H54 (cell line): ENCODE results near the gene NUP85.

Experiments used
- DNase-seq: peaks from one replicate; pipeline ENCODE4 v3.0.0; 2011; ENCODE audit warnings: low spot score, mixed read lengths; ENCODE audit not compliant: insufficient read length
- FAIRE-seq: peaks from 3 replicates; lab custom pipeline; 2011; peaks lifted over from hg19 to GRCh38; lab: Jason Lieb, UNC
- POLR2A ChIP-seq: IDR thresholded peaks from 2 replicates; pipeline ENCODE4 v1.6.1; 2011; ENCODE audit warnings: low read depth, mild to moderate bottlenecking, low read length

NUP85 gene

GRCh38 chr17:75261336-75262111 is 56.0 kb downstream of the NUP85 start, which contains the start of the genes GGA3 and MRPS7:
Gene GGA3, minus strand, starts transcription at chr17:75261606. Its CDS starts 19 bp downstream, at chr17:75261587.
Gene MRPS7, plus strand, starts transcription at chr17:75261879. Its CDS starts 22 bp downstream, at chr17:75261901.
- TF ChIP-seq POLR2A = peak; percentile 87
- DNase-seq (peak; percentile 96), FAIRE-seq (no peak)

GRCh38 chr17:75262112-75262606 is 56.7 kb downstream of the NUP85 start:
- no peak for FAIRE-seq
- DNase-seq = no peak
- no peak for TF ChIP-seq POLR2A

DNA sequence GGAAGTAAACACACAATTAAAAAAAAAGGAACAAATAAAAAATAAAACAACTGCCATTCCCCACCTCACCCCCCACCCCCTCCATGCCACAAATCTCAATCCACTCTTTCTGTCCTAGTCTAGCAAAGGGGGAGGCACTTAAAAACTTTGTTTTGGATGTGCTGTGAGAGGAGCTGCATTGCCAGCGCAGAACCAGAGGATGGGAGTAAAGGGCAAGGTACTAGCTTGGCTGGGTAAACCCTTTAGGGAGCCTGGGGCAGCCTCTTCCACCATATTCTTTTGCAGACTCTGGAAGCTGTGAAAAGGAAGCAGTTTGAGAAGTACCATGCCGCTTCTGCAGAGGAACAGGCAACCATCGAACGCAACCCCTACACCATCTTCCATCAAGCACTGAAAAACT is 57.6 kb downstream of the NUP85 start:
- DNase-seq (no peak), FAIRE-seq (no peak)
- no peak for TF ChIP-seq POLR2A

DNA sequence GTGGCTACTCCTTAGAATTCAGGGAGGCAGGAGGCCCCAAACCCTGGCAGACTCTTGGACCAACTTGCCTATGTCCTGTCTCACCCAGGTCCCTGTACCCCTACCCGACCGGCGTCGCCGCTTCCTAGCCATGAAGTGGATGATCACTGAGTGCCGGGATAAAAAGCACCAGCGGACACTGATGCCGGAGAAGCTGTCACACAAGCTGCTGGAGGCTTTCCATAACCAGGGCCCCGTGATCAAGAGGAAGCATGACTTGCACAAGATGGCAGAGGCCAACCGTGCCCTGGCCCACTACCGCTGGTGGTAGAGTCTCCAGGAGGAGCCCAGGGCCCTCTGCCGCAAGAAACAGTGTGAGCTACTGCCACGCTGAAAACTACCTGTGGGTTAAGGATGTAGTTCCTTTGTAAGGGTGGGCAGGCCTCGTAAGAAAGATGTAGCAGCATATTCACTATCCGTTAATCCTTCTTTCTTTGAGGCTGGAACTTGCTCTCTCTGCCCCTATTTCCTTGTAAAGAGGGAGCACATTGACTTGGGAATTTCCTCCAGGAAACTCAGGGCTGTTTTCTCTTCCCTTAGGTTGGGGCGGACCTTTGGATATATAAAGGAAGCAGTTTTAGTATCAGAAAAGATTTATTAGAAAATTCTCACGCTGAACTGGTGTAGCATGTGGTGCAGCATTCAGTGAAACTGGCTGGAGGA is 60.3 kb downstream of the NUP85 start:
- DNase-seq (no peak), FAIRE-seq (no peak)
- no peak for TF ChIP-seq POLR2A

- no peak for DNase-seq
- FAIRE-seq = no peak
- no peak for TF ChIP-seq POLR2A
Measured at GRCh38 chr17:75266316-75267152, 61.1 kb downstream of the NUP85 start.

GRCh38 chr17:75267153-75267410 is 61.6 kb downstream of the NUP85 start:
- TF ChIP-seq POLR2A = no peak
- DNase-seq (no peak), FAIRE-seq (no peak)

- DNase-seq (no peak), FAIRE-seq (no peak)
- TF ChIP-seq POLR2A = no peak
Measured at GRCh38 chr17:75267411-75268232, 62.1 kb downstream of the NUP85 start.

GRCh38 chr17:75269844-75270217 is 64.4 kb downstream of the NUP85 start:
- DNase-seq (no peak), FAIRE-seq (no peak)
- TF ChIP-seq POLR2A = no peak

GRCh38 chr17:75270218-75270965 is 64.9 kb downstream of the NUP85 start:
- DNase-seq (peak; percentile 78), FAIRE-seq (no peak)
- TF ChIP-seq POLR2A = peak; percentile 41

DNA sequence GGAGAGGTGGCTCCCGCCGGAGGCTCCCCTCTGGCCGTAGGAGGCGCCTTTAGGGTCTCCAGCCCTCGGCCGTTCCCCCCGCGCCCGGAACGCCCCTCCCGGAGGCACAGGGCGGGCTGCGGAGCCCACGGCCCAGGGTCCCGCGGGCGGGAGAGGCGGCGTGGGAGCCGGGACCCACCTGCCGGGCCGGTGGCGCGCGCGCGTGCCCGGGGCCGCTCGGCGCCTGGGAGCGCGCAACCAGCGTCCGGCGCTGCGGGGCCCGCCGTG is 65.4 kb downstream of the NUP85 start, which contains the start of gene MIF4GD:
Gene MIF4GD (minus strand): TSS at position 266 of the 267 bp plus-strand sequence. CDS start 1,036 bp downstream, outside the sequence.
- no peak for FAIRE-seq
- no peak for TF ChIP-seq POLR2A
- DNase-seq = no peak

DNA sequence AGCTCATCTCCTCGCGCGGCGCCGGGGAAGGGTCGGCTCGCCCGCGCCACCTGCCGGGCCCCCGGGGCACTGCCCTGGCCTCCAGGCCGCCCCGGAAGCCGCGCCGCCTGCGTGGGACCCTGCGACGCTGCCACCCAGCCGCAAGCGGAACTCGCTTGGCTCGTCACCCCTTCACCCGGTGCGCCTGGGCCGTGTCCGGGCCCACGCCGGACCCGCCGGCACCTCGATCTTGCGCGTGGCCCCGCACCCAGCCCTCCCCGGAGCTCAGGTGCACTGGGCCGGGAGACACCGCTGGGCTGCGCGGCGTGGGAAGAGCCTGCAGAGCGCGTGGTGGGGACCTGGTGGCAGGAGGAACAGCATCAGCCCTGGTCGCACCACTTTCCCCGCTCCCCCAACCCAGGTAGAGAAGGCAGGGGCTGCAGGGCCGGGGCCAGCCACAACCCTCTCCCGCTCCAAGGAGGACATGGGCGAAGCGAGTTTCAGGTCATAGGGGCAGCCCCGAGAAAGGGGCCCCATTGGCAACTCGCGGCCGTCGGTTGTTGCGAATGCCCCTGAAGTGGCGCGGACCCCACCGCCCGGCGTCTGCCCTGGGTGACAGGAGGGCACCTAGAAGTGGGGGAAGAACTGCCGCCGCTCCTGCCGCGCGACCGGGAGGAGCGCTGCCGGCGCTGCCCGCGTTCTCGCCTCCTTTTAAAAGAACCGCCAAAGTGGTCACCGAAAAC is 65.9 kb downstream of the NUP85 start:
- no peak for FAIRE-seq
- DNase-seq = peak; percentile 93
- peak; percentile 57 for TF ChIP-seq POLR2A

DNA sequence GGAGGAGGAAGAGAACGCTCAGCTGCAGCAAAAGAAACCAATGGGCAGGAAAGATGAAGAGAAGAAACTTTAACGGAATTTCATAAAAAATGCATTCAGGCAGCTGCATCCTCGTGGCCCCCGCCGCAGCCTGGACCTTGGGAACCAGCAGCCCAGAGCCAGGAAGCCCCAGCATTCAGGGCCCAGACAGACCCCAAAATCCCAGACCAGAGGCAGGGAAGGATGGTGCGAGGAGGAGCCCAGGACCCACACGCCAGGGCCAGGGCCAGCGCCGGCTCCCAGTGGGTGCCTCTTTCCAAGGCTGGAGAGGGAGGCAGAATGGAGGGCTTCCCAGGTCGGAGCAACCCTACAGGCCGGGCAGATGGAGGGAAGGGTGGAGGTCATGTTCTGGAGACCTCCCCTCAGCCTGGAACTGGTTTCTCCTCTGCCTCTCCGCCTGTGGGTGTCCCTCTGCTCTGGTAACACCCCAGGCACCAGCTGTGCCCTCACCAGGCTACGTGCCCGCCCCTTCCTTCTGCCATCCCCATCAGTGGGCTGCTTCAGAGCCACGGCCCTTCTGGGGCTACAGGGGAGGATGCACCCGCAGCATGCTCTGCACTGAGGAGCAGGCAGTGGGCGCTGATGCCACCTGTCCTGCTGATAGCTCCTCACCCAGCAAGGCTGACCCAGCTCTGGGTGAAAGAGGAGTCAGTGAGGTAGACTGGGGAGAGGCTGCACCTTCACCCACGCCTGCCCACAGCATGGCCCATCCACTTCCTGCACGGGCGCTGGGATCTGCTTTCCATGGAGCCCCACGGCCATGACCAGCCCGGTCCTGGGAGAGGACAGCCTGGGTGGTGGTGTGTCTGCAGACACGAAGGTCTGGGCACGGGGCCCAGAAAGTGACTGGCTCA is 66.7 kb downstream of the NUP85 start:
- FAIRE-seq = no peak
- no peak for DNase-seq
- no peak for TF ChIP-seq POLR2A
